Endodermal cell (in vitro differentiated cells): Measurements from ENCODE around the gene TMEM134. TPM values are rescaled to one million over a fixed set of nuclear protein-coding genes. Genes with fewer than 3 reads are reported as not detected.
A peak's percentile ranks its signal among the peaks of the same experiment; 100 is the strongest.

Experiments used
- DNase-seq: peaks from one replicate; pipeline ENCODE4 v3.0.0-alpha.2; 2017
- H3K27ac ChIP-seq: 2 replicates; pipeline ENCODE4 v1.5.1; 2013; ENCODE audit warnings: mild to moderate bottlenecking, low read depth, low read length, moderate library complexity
- H3K27me3 ChIP-seq: 2 replicates; pipeline ENCODE4 v1.6.1; 2013; ENCODE audit warnings: mild to moderate bottlenecking, low read length, moderate library complexity; ENCODE audit not compliant: insufficient read depth, control insufficient read depth, poor library complexity, severe bottlenecking
- H3K36me3 ChIP-seq: 2 replicates; pipeline ENCODE4 v1.7.0; 2013; ENCODE audit warnings: mild to moderate bottlenecking, low read length, moderate library complexity; ENCODE audit not compliant: control insufficient read depth, insufficient read depth
- H3K4me1 ChIP-seq: one replicate; pipeline ENCODE4 v1.7.0; 2013; ENCODE audit warnings: low read length; ENCODE audit not compliant: control insufficient read depth, insufficient read depth
- H3K4me3 ChIP-seq: 2 replicates; pipeline ENCODE4 v1.5.1; 2013; ENCODE audit warnings: mild to moderate bottlenecking, low read length, moderate library complexity
- H3K9ac ChIP-seq: 2 replicates; pipeline ENCODE4 v1.6.1; 2013; ENCODE audit warnings: mild to moderate bottlenecking, low read length, moderate library complexity; ENCODE audit not compliant: poor library complexity, severe bottlenecking; ENCODE audit errors: extremely low read depth
- H3K9me3 ChIP-seq: 2 replicates; pipeline ENCODE4 v1.6.1; 2013; ENCODE audit warnings: mild to moderate bottlenecking, low read length, moderate library complexity; ENCODE audit not compliant: control insufficient read depth
- H3K27ac Mint-ChIP-seq: 2 replicates; pipeline ENCODE4 v1.8.0; 2020; ENCODE audit warnings: mixed read lengths
- H3K27me3 Mint-ChIP-seq: 2 replicates; pipeline ENCODE4 v1.8.0; 2021; ENCODE audit warnings: mild to moderate bottlenecking, mixed read lengths; ENCODE audit not compliant: insufficient read depth
- H3K36me3 Mint-ChIP-seq: 2 replicates; pipeline ENCODE4 v1.8.0; 2020; ENCODE audit warnings: low read depth, mixed read lengths
- H3K4me1 Mint-ChIP-seq: 2 replicates; pipeline ENCODE4 v1.8.0; 2020; ENCODE audit warnings: mixed read lengths
- H3K4me3 Mint-ChIP-seq: 2 replicates; pipeline ENCODE4 v1.8.0; 2020; ENCODE audit warnings: mild to moderate bottlenecking, moderate library complexity, mixed read lengths
- H3K9me3 Mint-ChIP-seq: 2 replicates; pipeline ENCODE4 v1.8.0; 2020; ENCODE audit warnings: mild to moderate bottlenecking, mixed read lengths
- CTCF ChIP-seq: fragments of 200-600 bp; sonication (generic); conservative IDR thresholded peaks from 2 replicates; pipeline ENCODE4 v1.5.0; 2021; ENCODE audit warnings: antibody characterized with exemption, mild to moderate bottlenecking
- WGBS, 2 experiments: methylation state at CpG; one replicate each; pipeline versions ENCODE4 v1.1.5 to v1.1.7; 2013; ENCODE audit warnings: missing lambda C conversion rate in 2 of 2, mixed read lengths in 1 of 2; ENCODE audit not compliant: insufficient coverage in 1 of 2, insufficient read length in 1 of 2; 5-methylcytosine and 5-hydroxymethylcytosine counted together
- total RNA-seq, 2 donors: library from RNA; stranded (reverse); fragmentation: NEBNext Ultra II Directional in 1 of 2; extraction: Animal tissue kit (Norgen Biotek cat#: 25700) in 1 of 2; gene quantifications; 2 replicates in 1 of 2; 3 replicates in 1 of 2; pipeline ENCODE4 v1.2.1, GENCODE V29; 2021

The TMEM134 gene
- total RNA-seq, 2 donors from 2014 or later: 67.4 to 87.8 TPM

- H3K27ac Mint-ChIP-seq: peak within 1 kb of the TSS; percentile 91
Observed at GRCh38 chr11:67504950-67505581, 36.0 kb upstream of the TMEM134 start, which contains the start of gene PITPNM1. TSS of gene PITPNM1 (minus strand) at chr11:67505363. CDS start at chr11:67504180, 1,183 bp downstream.

DNA sequence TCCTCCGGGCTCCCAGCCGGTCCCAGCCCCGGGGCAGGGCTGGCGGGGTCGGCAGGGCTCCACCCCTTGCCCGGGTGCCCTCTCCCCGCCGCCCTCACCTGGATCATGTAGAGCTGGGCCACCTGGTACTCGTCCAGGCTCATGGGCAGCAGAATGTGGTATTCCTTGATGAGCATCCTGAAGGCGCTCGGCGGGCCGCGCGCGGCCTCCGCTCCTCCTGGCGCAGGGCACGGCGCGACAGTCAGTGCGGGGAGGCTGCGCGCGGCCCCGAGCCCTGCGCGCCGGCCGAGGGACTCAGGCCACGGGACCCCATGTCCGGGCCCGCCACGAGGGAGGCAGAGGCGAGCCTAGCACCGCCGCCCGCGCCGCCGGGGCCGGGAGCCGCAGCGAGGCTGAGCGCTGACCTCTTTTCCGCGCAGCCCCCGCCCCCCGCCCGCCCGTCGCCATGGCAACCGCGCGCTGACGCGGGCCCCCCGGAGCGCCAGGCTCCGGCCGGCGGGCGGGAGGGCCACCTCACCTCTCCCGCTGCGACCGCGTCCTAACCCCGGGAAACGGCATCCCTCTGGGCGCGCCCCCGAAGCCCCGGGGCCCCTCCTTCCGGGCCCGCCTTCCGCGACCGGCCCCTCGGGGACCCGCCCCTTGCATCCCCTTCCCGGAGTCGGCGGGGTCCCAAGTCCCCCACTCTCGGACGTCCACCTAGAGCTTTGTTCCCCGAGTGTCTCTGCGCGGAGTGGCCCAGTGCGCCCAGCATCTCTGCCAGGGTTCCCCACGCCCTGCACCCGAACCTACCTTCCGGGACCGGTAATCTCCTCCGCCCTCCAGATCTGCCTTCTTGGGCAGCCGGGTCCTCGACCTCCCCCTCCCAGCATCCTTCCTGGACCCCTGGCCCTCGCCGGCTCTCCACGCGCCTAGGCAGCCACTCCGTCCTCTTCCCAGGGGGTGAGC is 35.2 kb upstream of the TMEM134 start:
- Histone ChIP-seq H3K36me3 (peaks cover 35% of the 10 kb centered on the region), H3K9ac (peak overlapping the region; percentile 66), H3K27me3 (no peaks in the 10 kb centered on the region), H3K4me1 (peaks cover 12% of the 10 kb centered on the region), H3K9me3 (no peaks in the 10 kb centered on the region), H3K4me3 (peak overlapping the region; percentile 88), H3K27ac (peak overlapping the region; percentile 32)
- WGBS, 2 experiments: 1 to 2% methylated on average over 29 to 101 of the region's 101 CpGs
- Mint-ChIP-seq H3K27me3 (peaks cover 4% of the 10 kb centered on the region), H3K4me1 (peaks cover 23% of the 10 kb centered on the region), H3K9me3 (no peaks in the 10 kb centered on the region), H3K36me3 (peaks cover 28% of the 10 kb centered on the region), H3K27ac (peak overlapping the region; percentile 81), H3K4me3 (peak overlapping the region; percentile 85)
- no peak for TF ChIP-seq CTCF
- DNase-seq: peak; percentile 73

More at GRCh38 chr11:67504950-67505581, 36.0 kb upstream of the TMEM134 start, which contains the start of gene PITPNM1:
- Histone ChIP-seq H3K9ac (peak within 1 kb of the TSS; percentile 66), H3K4me3 (peak within 1 kb of the TSS; percentile 88), H3K27me3 (peaks cover 1% of the 10 kb centered on the region), H3K36me3 (peaks cover 35% of the 10 kb centered on the region), H3K27ac (peak within 1 kb of the TSS; percentile 70), H3K4me1 (peaks cover 12% of the 10 kb centered on the region), H3K9me3 (no peaks in the 10 kb centered on the region)
- peaks cover 23% of the 10 kb centered on the region for H3K4me1 Mint-ChIP-seq
- WGBS, 2 experiments: 1% methylated on average over 18 to 58 of the region's 58 CpGs
- DNase-seq: peak; percentile 89
- no peak for TF ChIP-seq CTCF
- peak within 1 kb of the TSS; percentile 85 for H3K4me3 Mint-ChIP-seq
- peaks cover 7% of the 10 kb centered on the region for H3K27me3 Mint-ChIP-seq
- no peaks in the 10 kb centered on the region for H3K9me3 Mint-ChIP-seq
- peaks cover 25% of the 10 kb centered on the region for H3K36me3 Mint-ChIP-seq

GRCh38 chr11:67503119-67504004 is 34.3 kb upstream of the TMEM134 start:
- peak overlapping the region; percentile 25 for H3K9ac ChIP-seq
- no peaks in the 10 kb centered on the region for H3K27me3 ChIP-seq
- Mint-ChIP-seq H3K27me3 (peaks cover 4% of the 10 kb centered on the region), H3K36me3 (peaks cover 28% of the 10 kb centered on the region), H3K4me1 (peaks cover 18% of the 10 kb centered on the region), H3K9me3 (no peaks in the 10 kb centered on the region), H3K27ac (no peak overlapping the region), H3K4me3 (peak overlapping the region; percentile 85)
- TF ChIP-seq CTCF: no peak
- peak overlapping the region; percentile 88 for H3K4me3 ChIP-seq
- H3K9me3 ChIP-seq: no peaks in the 10 kb centered on the region
- peaks cover 35% of the 10 kb centered on the region for H3K36me3 ChIP-seq
- WGBS, 2 experiments: 74 to 83% methylated on average over 3 to 19 of the region's 19 CpGs
- peaks cover 12% of the 10 kb centered on the region for H3K4me1 ChIP-seq
- H3K27ac ChIP-seq: no peak overlapping the region
- no peak for DNase-seq
